ENCODE results near the gene AGK. TPM values are rescaled to one million over a fixed set of nuclear protein-coding genes. Genes with fewer than 3 reads are reported as not detected.

The AGK gene
- polyA plus RNA-seq, 1 donor (not counting 4 experiments of a cell fraction or from before 2014, with no cell fraction given) = 40.0 TPM

DNA sequence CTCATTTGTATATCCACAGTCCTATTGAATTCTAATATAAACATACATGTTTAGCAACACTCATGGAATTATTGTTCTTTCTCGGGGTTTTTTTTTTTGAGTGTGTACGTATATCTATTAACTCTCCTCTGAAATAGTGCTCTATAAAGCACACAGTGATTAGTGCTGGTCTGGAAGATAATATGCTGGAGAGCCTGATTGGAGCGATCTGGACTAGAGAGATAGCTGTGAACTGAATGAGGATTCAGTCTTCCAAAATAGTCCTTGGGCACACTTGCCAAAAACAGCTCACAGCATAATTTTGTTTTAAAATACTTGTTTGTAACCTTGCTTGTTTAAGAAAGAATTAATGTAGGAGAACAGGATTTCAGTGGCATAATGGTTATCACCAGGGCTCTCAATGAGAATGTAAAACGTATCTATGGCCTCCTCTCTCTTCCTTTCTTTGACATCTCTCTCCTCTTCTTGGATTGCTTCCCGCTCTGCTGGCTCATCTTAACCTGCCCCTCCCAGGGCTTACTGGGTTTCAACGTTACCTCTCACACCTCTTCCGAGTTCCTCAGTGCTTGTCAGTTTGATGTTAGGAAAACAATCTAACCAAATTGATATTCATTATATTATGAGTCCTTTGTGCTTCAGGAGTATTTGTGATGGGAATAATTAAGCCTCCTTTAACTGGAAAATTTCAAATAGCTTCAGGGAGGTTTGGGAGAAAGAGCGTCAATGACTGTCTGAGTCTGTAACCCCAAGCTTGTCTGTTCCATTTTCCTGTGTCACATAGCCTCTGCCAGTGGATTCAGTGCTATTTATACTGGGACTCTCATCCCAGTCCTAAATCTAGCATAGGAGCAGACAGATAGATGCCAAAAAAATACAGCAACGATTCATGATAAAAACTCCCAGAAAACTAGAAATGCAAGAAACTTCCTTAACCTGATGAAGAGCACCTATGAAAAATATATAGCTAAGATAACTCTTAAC lies 16.2 kb upstream of the AGK start:
- H3K4me3 ChIP-seq (ENCODE audit: control insufficient read depth in 2 of 3, extremely low read depth in 1 of 3, insufficient read depth in 2 of 3, low read depth in 1 of 3, low read length in 3 of 3) = no peak overlapping the region
- H3K79me2 ChIP-seq (ENCODE audit: control insufficient read depth, insufficient read depth, low read length) = no peaks in the 10 kb centered on the region
- no peaks in the 10 kb centered on the region for H3K9me3 ChIP-seq (ENCODE audit: control insufficient read depth, low read depth, low read length)
- dilution Hi-C loops (cut with MboI; ENCODE audit: extremely low pct_ligation_motif_present, low sequenced_read_pairs) = no loop called here
- TF ChIP-seq EZH2 (IDR thresholded peaks at IDR 0.05; ENCODE audit: low read length) = no peak
- TF ChIP-seq, protein P1, sequence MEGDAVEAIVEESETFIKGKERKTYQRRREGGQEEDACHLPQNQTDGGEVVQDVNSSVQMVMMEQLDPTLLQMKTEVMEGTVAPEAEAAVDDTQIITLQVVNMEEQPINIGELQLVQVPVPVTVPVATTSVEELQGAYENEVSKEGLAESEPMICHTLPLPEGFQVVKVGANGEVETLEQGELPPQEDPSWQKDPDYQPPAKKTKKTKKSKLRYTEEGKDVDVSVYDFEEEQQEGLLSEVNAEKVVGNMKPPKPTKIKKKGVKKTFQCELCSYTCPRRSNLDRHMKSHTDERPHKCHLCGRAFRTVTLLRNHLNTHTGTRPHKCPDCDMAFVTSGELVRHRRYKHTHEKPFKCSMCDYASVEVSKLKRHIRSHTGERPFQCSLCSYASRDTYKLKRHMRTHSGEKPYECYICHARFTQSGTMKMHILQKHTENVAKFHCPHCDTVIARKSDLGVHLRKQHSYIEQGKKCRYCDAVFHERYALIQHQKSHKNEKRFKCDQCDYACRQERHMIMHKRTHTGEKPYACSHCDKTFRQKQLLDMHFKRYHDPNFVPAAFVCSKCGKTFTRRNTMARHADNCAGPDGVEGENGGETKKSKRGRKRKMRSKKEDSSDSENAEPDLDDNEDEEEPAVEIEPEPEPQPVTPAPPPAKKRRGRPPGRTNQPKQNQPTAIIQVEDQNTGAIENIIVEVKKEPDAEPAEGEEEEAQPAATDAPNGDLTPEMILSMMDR (optimal IDR thresholded peaks at IDR 0.05 in 1 of 3, IDR thresholded peaks at IDR 0.05 in 1 of 3, conservative IDR thresholded peaks at IDR 0.05 in 1 of 3; ENCODE audit: extremely low read depth in 1 of 3, insufficient read depth in 2 of 3, low read length in 3 of 3) = no peak
- H3K27ac ChIP-seq (ENCODE audit: control insufficient read depth, insufficient read depth, low read length) = no peak overlapping the region
- no peaks in the 10 kb centered on the region for H3K27me3 ChIP-seq (ENCODE audit: control insufficient read depth, extremely low read depth, insufficient read depth, low read length)
- DNase-seq (ENCODE audit: low read depth, low spot score) (no peak), FAIRE-seq (no peak)
- no peaks in the 10 kb centered on the region for H3K4me1 ChIP-seq (ENCODE audit: control insufficient read depth, extremely low read depth, insufficient read depth, low read length)
- H3K4me2 ChIP-seq (ENCODE audit: control insufficient read depth, extremely low read depth, insufficient read depth, low read depth, low read length) = no peak overlapping the region
- H3K9me1 ChIP-seq (ENCODE audit: control insufficient read depth, extremely low read depth, insufficient read depth, low read length) = no peaks in the 10 kb centered on the region
- H2AFZ ChIP-seq (ENCODE audit: control insufficient read depth, low read length) = no peak overlapping the region
- H4K20me1 ChIP-seq (ENCODE audit: control insufficient read depth, extremely low read depth, insufficient read depth, low read length) = no peaks in the 10 kb centered on the region
- no peaks in the 10 kb centered on the region for H3K36me3 ChIP-seq (ENCODE audit: control insufficient read depth in 2 of 2, extremely low read depth in 1 of 2, insufficient read depth in 2 of 2, low read length in 2 of 2)
- no peak overlapping the region for H3K9ac ChIP-seq (ENCODE audit: control insufficient read depth, extremely low read depth, insufficient read depth, low read length)

DNA sequence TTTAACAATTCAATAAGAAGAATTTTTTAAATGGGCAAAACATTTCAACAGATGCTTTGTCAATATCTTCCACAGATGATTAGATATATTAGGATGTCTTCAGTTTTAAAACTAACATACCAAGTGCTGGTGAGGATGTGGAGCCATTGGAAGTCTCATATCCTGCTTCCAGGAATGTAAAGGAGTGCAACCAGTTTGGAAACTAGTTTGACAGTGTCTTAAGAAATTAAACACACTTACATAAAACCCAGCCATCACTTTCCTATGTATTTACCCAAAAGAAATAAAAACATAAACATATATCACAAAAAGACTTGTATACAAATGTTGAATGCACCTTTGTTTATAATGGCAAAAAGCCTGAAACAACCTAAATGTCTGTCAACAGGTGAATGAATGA lies 13.3 kb upstream of the AGK start:
- TF ChIP-seq EZH2 (IDR thresholded peaks at IDR 0.05; ENCODE audit: low read length) = no peak
- TF ChIP-seq, protein P1 (optimal IDR thresholded peaks at IDR 0.05 in 1 of 3, IDR thresholded peaks at IDR 0.05 in 1 of 3, conservative IDR thresholded peaks at IDR 0.05 in 1 of 3; ENCODE audit: extremely low read depth in 1 of 3, insufficient read depth in 2 of 3, low read length in 3 of 3) = no peak
- Histone ChIP-seq H4K20me1 (ENCODE audit: control insufficient read depth, extremely low read depth, insufficient read depth, low read length) (no peaks in the 10 kb centered on the region), H3K9ac (ENCODE audit: control insufficient read depth, extremely low read depth, insufficient read depth, low read length) (no peak overlapping the region), H3K36me3 (ENCODE audit: control insufficient read depth in 2 of 2, extremely low read depth in 1 of 2, insufficient read depth in 2 of 2, low read length in 2 of 2) (no peaks in the 10 kb centered on the region), H3K4me2 (ENCODE audit: control insufficient read depth, extremely low read depth, insufficient read depth, low read depth, low read length) (no peak overlapping the region), H3K27me3 (ENCODE audit: control insufficient read depth, extremely low read depth, insufficient read depth, low read length) (peaks cover 3% of the 10 kb centered on the region), H3K9me1 (ENCODE audit: control insufficient read depth, extremely low read depth, insufficient read depth, low read length) (no peaks in the 10 kb centered on the region), H3K9me3 (ENCODE audit: control insufficient read depth, low read depth, low read length) (no peaks in the 10 kb centered on the region), H3K4me1 (ENCODE audit: control insufficient read depth, extremely low read depth, insufficient read depth, low read length) (no peaks in the 10 kb centered on the region), H3K27ac (ENCODE audit: control insufficient read depth, insufficient read depth, low read length) (no peak overlapping the region), H3K79me2 (ENCODE audit: control insufficient read depth, insufficient read depth, low read length) (no peaks in the 10 kb centered on the region), H3K4me3 (ENCODE audit: control insufficient read depth in 2 of 3, extremely low read depth in 1 of 3, insufficient read depth in 2 of 3, low read depth in 1 of 3, low read length in 3 of 3) (no peak overlapping the region), H2AFZ (ENCODE audit: control insufficient read depth, low read length) (no peak overlapping the region)
- no peak for DNase-seq (ENCODE audit: low read depth, low spot score)
- no peak for FAIRE-seq
- dilution Hi-C loops (cut with MboI; ENCODE audit: extremely low pct_ligation_motif_present, low sequenced_read_pairs) = no loop called here

All from keratinocyte (primary cell).